ENCODE measurements around the gene ZMYM4.

Gene ZMYM4

DNA sequence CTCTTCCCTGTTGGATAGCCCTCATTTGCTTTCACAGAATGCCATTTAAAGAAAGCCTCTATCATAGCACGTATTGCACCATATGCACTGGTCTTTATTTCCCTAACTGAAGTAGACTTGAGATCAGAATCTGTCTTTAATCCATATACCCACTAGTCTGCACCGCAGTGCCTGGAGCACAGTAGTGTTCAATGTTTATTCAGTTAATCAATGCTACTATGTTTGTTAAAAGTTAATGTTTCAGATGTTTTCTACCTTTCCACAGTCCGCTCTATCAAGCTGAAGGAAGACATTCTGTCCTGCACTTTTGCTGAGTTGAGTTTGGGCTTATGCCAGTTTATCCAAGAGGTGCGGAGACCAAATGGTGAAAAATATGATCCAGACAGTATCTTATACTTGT lies 139.2 kb downstream of the ZMYM4 start:
- TF ChIP-seq CTCF (IDR thresholded peaks at IDR 0.05; ENCODE audit: insufficient read depth, low read depth, low read length, missing control alignments): no peak
- no peak for DNase-seq (ENCODE audit: low read depth)
- no peak overlapping the region for H3K4me3 ChIP-seq (ENCODE audit: low read depth, low read length)

DNA sequence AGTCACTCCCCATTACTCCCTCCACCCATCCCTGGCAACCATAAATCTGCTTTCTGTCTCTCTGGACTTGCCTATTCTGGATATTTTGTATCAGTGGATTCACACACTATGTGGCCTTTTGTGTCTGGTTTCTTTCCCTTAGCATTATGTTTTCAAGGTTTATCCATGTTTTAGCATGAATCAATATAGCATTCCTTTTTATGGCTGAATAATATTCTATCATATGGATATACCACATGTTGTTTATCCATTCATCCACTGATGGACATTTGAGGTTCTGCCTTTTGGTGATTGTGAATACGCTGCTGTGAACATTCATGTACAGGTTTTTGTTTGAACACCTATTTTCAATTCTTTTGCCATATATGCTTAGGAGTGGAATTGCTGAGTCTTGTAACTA lies 140.4 kb downstream of the ZMYM4 start:
- no peak overlapping the region for H3K4me3 ChIP-seq (ENCODE audit: low read depth, low read length)
- DNase-seq (ENCODE audit: low read depth): no peak
- no peak for TF ChIP-seq CTCF (IDR thresholded peaks at IDR 0.05; ENCODE audit: insufficient read depth, low read depth, low read length, missing control alignments)

- DNase-seq (ENCODE audit: low read depth): no peak
- H3K4me3 ChIP-seq (ENCODE audit: low read depth, low read length): no peak overlapping the region
- TF ChIP-seq CTCF (IDR thresholded peaks at IDR 0.05; ENCODE audit: insufficient read depth, low read depth, low read length, missing control alignments): no peak
Measured at GRCh38 chr1:35426097-35426586, 157.6 kb downstream of the ZMYM4 start.

DNA sequence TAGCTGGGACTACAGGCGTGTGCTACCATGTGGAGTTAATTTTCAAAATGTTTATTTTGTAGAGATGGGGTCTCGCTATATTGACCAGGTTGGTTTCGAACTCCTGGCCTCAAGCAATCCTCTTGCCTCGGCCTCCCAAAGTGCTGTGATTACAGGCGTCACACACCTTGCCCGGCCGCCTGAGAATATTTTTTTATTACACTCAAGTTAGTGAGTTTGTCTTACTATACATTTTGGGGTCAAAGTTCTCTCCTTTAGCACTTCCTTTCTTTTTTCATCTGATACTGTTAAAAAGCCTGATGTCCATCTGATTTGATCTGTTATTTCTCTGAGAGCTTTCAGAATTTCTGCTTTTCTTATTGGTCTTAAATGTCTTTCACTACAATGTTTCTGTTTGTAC lies 159.9 kb downstream of the ZMYM4 start:
- no peak for TF ChIP-seq CTCF (IDR thresholded peaks at IDR 0.05; ENCODE audit: insufficient read depth, low read depth, low read length, missing control alignments)
- no peak for DNase-seq (ENCODE audit: low read depth)

GRCh38 chr1:35430762-35431161 lies 162.3 kb downstream of the ZMYM4 start:
- DNase-seq (ENCODE audit: low read depth): no peak
- H3K4me3 ChIP-seq (ENCODE audit: low read depth, low read length): no peak overlapping the region

More for the DNA sequence above, 159.9 kb downstream of the ZMYM4 start:
- no peak overlapping the region for H3K4me3 ChIP-seq (ENCODE audit: low read depth, low read length)

DNA sequence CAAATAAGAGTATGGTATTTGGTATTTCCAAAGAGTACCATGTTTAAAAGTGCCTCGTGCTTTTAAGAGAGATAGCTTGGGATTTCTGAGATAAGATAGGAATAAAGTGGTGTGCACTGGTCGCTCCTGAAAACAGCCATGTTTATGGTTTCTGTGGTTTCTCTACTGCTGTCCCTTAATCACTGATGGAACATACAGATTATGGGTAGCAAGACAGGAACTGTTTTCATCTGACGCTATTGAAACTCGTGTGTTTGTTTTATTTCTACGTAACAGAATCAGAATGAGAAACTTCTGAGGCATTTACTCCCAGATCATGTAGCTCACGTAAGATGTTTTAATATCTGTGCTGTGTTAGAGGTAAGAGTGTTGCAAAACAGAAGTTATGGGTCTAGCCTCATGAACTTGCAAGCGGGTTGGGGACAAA lies 162.7 kb downstream of the ZMYM4 start:
- no peak for TF ChIP-seq CTCF (IDR thresholded peaks at IDR 0.05; ENCODE audit: insufficient read depth, low read depth, low read length, missing control alignments)
- no peak for DNase-seq (ENCODE audit: low read depth)
- no peak overlapping the region for H3K4me3 ChIP-seq (ENCODE audit: low read depth, low read length)

More at GRCh38 chr1:35430762-35431161, 162.3 kb downstream of the ZMYM4 start:
- TF ChIP-seq CTCF (IDR thresholded peaks at IDR 0.05; ENCODE audit: insufficient read depth, low read depth, low read length, missing control alignments): no peak

- no peak for DNase-seq (ENCODE audit: low read depth)
- no peak overlapping the region for H3K4me3 ChIP-seq (ENCODE audit: low read depth, low read length)
- TF ChIP-seq CTCF (IDR thresholded peaks at IDR 0.05; ENCODE audit: insufficient read depth, low read depth, low read length, missing control alignments): no peak
Measured at GRCh38 chr1:35432231-35432630, 163.7 kb downstream of the ZMYM4 start.
